RWPE2 (cell line): Measurements from ENCODE around the gene NSG1.

Experiments
- ATAC-seq: fragments of 200-7000 bp; cut with Tn5 transposase; 3 replicates; pipeline ENCODE4 v1.9.1; 2021; ENCODE audit warnings: low read depth
- DNase-seq: peaks from one replicate; pipeline ENCODE4 v3.0.0-alpha.2; 2020; ENCODE audit warnings: low spot score
- H3K27ac ChIP-seq: fragments of 450-650 bp; 2 replicates; pipeline ENCODE4 v1.5.1; 2017; ENCODE audit warnings: mild to moderate bottlenecking; ENCODE audit not compliant: poor library complexity, severe bottlenecking
- H3K27me3 ChIP-seq: fragments of 250-450 bp; sonication (Bioruptor Pico); 2 replicates; pipeline ENCODE4 v1.5.1; 2021; ENCODE audit warnings: mild to moderate bottlenecking, moderate library complexity; ENCODE audit not compliant: insufficient read depth, poor library complexity, severe bottlenecking
- H3K36me3 ChIP-seq: fragments of 250-450 bp; sonication (Bioruptor Pico); 2 replicates; pipeline ENCODE4 v1.5.1; 2020; ENCODE audit warnings: low read depth, mild to moderate bottlenecking, moderate library complexity
- H3K4me1 ChIP-seq: fragments of 250-450 bp; sonication (Bioruptor Pico); 2 replicates; pipeline ENCODE4 v1.5.1; 2021; ENCODE audit warnings: mild to moderate bottlenecking, moderate library complexity; ENCODE audit not compliant: insufficient read depth, poor library complexity, severe bottlenecking
- H3K4me3 ChIP-seq: fragments of 250-450 bp; sonication (Bioruptor Pico); 2 replicates; pipeline ENCODE4 v1.5.1; 2021; ENCODE audit warnings: mild to moderate bottlenecking, moderate library complexity; ENCODE audit not compliant: severe bottlenecking
- H3K9me3 ChIP-seq: fragments of 250-450 bp; sonication (Bioruptor Pico); 2 replicates; pipeline ENCODE4 v1.5.1; 2021; ENCODE audit warnings: mild to moderate bottlenecking, moderate library complexity; ENCODE audit not compliant: severe bottlenecking
- CTCF ChIP-seq: fragments of 450-650 bp; IDR thresholded peaks from one replicate; pipeline ENCODE4 v1.5.1; 2017; ENCODE audit warnings: mild to moderate bottlenecking, moderate library complexity; ENCODE audit not compliant: poor library complexity, severe bottlenecking

Gene NSG1

GRCh38 chr4:4456816-4457578 lies 70.1 kb downstream of the NSG1 start:
- H3K27ac ChIP-seq: no peak overlapping the region
- TF ChIP-seq CTCF: no peak
- ATAC-seq (no peak), DNase-seq (no peak)
- H3K27me3 ChIP-seq: no peaks in the 10 kb centered on the region
- no peaks in the 10 kb centered on the region for H3K4me1 ChIP-seq
- H3K9me3 ChIP-seq: no peaks in the 10 kb centered on the region
- H3K36me3 ChIP-seq: peaks cover 27% of the 10 kb centered on the region
- H3K4me3 ChIP-seq: no peak overlapping the region

- Histone ChIP-seq H3K27me3 (no peaks in the 10 kb centered on the region), H3K36me3 (peaks cover 25% of the 10 kb centered on the region), H3K9me3 (no peaks in the 10 kb centered on the region), H3K27ac (no peak overlapping the region), H3K4me1 (no peaks in the 10 kb centered on the region), H3K4me3 (no peak overlapping the region)
- 0 out of 3 replicates have a peak, but pooled peaks have one; percentile 27 for ATAC-seq
- DNase-seq: no peak
- TF ChIP-seq CTCF: no peak
These were observed 71.1 kb downstream of the NSG1 start for GRCh38 chr4:4457803-4458553.

GRCh38 chr4:4459181-4459580 lies 72.3 kb downstream of the NSG1 start:
- peaks cover 25% of the 10 kb centered on the region for H3K36me3 ChIP-seq
- no peak for DNase-seq
- H3K4me1 ChIP-seq: no peaks in the 10 kb centered on the region
- H3K27ac ChIP-seq: no peak overlapping the region
- ATAC-seq: no peak
- H3K9me3 ChIP-seq: no peaks in the 10 kb centered on the region
- H3K27me3 ChIP-seq: no peaks in the 10 kb centered on the region
- H3K4me3 ChIP-seq: no peak overlapping the region
- TF ChIP-seq CTCF: no peak

GRCh38 chr4:4460759-4461158 lies 73.9 kb downstream of the NSG1 start:
- Histone ChIP-seq H3K36me3 (peaks cover 18% of the 10 kb centered on the region), H3K4me1 (no peaks in the 10 kb centered on the region), H3K27ac (no peak overlapping the region), H3K4me3 (no peak overlapping the region), H3K9me3 (no peaks in the 10 kb centered on the region), H3K27me3 (no peaks in the 10 kb centered on the region)
- no peak for TF ChIP-seq CTCF
- DNase-seq: no peak
- no peak for ATAC-seq
